ENCODE measurements around the gene KRTAP3-1. TPM values are rescaled to one million over a fixed set of nuclear protein-coding genes. Genes with fewer than 3 reads are reported as not detected.

The KRTAP3-1 gene
- not detected in 2 replicates for total RNA-seq

GRCh38 chr17:41008811-41009210, at the start of gene KRTAP3-1:
KRTAP3-1 (minus strand) TSS chr17:41009128; CDS start chr17:41009074, 54 bp downstream.

GRCh38 chr17:41055130-41055529, 46.2 kb upstream of the KRTAP3-1 start, which contains the start of gene KRTAP2-2:
KRTAP2-2 (minus strand) TSS chr17:41055230; CDS start chr17:41055211, 19 bp downstream.

DNA sequence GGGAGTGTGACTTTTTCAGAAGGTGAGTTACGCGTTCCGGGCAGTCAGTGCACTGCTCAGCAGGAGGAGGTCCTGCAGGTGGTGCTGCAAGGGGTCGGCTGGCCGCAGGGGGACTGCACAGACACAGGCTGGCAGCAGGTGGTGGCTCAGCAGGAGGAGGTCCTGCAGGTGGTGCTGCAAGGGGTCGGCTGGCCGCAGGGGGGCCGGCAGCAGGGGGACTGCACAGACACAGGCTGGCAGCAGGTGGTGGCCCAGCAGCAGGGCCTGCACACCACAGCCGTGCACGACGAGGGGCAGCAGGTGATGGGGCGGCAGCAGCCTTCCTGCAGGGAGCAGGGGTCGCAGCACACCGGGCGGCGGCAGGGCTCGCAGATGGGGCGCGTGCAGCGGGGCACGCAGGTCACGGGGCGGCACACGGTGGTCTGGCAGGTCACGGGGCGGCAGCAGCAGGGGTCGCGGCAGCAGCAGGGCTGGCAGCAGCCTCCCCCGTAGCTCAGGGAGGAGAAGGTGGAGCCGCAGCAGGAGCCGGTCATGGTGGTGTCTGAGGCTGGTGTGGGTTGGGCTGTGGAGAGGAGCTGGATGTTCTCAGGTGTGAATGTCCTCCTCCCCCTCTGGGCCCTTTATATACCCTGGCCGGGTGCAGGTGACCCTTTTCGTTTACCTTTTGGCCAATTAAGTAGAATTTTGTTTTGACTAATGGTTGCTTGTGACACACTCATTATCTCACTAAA, 38.0 kb upstream of the KRTAP3-1 start, which contains the start of gene KRTAP2-1:
Gene KRTAP2-1 (minus strand): TSS at position 582 of the 731 bp plus-strand sequence. CDS start 49 bp downstream, at position 533.

DNA sequence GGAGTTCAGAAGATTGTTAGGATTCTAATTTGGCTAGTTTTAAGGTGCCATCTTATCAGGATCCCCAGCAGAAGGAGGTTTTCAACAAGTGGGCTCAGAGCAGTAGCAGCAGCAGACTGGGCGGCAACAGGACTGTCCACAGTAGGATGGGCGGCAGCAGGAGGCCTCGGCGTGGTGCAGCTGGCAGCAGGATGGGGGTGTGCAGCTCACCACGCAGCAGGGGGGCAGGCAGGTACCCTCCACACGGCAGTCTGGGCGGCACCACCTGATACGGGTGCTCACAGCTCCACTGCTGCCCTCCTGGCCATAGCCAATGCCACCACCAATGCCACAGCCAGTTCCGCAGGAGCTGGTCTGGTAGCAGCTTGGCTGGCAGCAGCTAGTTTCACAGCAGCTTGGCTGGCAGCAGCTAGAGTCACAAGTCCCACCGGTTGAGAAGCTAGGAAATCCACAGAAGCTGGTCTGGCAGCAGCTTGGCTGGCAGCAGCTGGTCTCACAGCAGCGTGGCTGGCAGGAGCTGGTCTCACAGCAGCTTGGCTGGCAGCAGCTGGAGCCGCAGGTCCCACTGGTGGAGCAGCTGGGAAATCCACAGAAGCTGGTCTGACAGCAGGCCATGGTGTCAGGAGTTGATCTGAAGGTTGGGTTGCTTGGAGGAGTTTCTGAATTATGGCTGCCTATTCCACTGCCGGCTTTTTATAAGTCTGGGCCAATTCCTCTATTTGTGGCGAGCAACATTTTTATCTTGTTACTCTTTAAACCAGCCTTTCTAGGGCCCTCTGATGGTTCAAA, 32.0 kb upstream of the KRTAP3-1 start, which contains the start of gene KRTAP1-1:
Gene KRTAP1-1 (minus strand): TSS at position 668 of the 789 bp plus-strand sequence. CDS start 53 bp downstream, at position 615.

DNA sequence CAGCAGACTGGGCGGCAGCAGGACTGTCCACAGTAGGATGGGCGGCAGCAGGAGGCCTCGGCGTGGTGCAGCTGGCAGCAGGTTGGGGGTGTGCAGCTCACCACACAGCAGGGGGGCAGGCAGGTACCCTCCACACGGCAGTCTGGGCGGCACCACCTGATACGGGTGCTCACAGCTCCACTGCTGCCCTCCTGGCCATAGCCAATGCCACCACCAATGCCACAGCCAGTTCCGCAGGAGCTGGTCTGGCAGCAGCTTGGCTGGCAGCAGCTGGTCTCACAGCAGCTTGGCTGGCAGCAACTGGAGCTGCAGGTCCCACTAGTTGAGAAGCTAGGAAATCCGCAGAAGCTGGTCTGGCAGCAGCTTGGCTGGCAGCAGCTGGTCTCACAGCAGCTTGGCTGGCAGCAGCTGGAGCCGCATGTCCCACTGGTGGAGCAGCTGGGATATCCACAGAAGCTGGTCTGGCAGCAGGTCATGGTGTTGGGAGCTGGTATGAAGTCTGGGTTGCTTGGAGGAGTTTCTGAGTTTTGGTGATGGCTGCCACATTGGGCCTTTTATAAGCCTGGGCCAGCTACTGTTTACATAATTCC, 25.5 kb upstream of the KRTAP3-1 start, which contains the start of gene KRTAP1-3:
Gene KRTAP1-3 (minus strand): TSS at position 529 of the 590 bp plus-strand sequence. CDS start 53 bp downstream, at position 476.

GRCh38 chr17:41029633-41030245, 20.8 kb upstream of the KRTAP3-1 start, which contains the start of gene KRTAP1-4:
KRTAP1-4 (minus strand) TSS chr17:41030195; CDS start chr17:41030078, 117 bp downstream.

DNA sequence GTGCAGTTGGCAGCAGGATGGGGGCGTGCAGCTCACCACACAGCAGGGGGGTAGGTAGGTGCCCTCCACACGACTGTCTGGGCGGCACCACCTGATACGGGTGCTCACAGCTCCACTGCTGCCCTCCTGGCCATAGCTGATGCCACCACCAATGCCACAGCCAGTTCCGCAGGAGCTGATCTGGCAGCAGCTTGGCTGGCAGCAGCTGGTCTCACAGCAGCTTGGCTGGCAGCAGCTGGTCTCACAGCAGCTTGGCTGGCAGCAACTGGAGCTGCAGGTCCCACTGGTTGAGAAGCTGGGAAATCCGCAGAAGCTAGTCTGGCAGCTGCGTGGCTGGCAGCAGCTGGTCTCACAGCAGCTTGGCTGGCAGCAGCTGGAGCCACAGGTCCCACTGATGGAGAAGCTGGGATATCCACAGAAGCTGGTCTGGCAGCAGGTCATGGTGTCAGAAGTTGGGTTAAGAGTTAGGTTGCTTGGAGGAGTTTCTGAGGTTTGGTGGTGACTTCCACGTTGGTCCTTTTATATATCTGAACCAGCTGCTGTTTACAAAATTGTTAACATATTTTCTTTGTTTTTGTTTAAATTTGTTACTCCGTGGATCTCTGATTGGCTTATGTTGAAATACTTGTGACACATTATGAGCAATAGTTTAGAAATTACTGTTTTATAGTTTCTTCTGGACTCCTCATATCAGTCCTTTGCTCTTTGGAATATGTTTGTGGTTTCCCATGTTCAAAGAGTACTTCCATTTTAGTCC, 18.0 kb upstream of the KRTAP3-1 start, which contains the start of gene KRTAP1-5:
Gene KRTAP1-5 (minus strand): TSS at position 494 of the 757 bp plus-strand sequence. CDS start 53 bp downstream, at position 441.

GRCh38 chr17:40999563-40999962, 9.4 kb downstream of the KRTAP3-1 start, which contains the start of gene KRTAP3-2:
KRTAP3-2 (minus strand) TSS chr17:40999906; CDS start chr17:40999853, 53 bp downstream.

GRCh38 chr17:40993839-40994238, 15.1 kb downstream of the KRTAP3-1 start, which contains the start of gene KRTAP3-3:
KRTAP3-3 (minus strand) TSS chr17:40994164; CDS start chr17:40994097, 67 bp downstream.

DNA sequence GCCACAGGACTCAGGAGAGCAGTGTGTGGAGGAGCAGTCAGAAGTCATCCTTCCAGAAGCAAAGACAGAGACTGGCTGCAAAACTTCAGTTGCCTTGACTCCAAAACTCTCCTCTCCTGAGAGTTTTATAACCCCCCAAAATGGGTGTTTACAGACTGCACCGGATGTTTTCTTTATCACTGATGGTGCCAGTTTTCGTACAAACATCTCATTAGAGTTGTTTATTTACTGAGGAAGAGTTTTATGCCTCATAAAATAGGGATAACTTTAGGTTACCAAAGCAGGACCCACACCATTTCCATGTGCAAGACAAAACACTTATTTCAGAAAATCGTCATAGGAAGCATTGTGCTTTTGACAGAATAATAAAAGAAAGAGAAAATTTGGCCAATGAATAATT, 24.7 kb downstream of the KRTAP3-1 start, which contains the start of gene KRT40:
Gene KRT40 (minus strand): TSS at position 101 of the 400 bp plus-strand sequence. CDS start 53 bp downstream, at position 48.

DNA sequence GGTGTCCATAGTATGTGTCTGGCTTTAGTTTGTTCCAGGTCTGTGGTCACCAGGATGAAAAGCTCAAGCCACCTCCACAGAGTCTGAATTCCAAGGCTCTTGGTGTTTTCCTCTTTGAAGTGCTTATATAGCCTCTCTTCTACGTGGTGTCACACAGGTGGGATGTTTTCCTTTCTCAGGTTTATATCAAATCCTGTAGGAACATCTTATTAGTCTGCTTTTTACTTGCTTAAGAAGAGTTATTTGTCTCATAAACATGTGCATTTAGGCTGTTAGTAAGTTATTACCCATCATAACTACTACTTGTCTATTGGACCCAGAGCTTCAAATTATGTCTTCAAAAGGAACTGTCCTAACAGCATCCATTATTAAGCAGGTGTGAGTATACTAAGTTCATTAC, 42.1 kb downstream of the KRTAP3-1 start, which contains the start of gene KRT39:
Gene KRT39 (minus strand): TSS at position 101 of the 400 bp plus-strand sequence. CDS start 92 bp downstream, at position 9.

Other genes with a start within 250 kb of the KRTAP3-1 start
- not detected in 2 replicates for gene KRT26, start 236.9 kb downstream of the KRTAP3-1 start, total RNA-seq
- 0.51 TPM in 1 of 2 replicates, not detected in the other for gene KRT27, start 226.6 kb downstream of the KRTAP3-1 start, total RNA-seq
- 0.51 TPM in 1 of 2 replicates, not detected in the other for gene KRT28, start 209.2 kb downstream of the KRTAP3-1 start, total RNA-seq
- gene KRT10, start 186.5 kb downstream of the KRTAP3-1 start, total RNA-seq, result 10.3 and 49.9 TPM in 2 replicates
- gene KRT12, start 141.9 kb downstream of the KRTAP3-1 start, total RNA-seq, result 0.13 TPM in 1 of 2 replicates, not detected in the other
- under 0.01 TPM in 1 of 2 replicates, not detected in the other for gene KRT20, start 123.9 kb downstream of the KRTAP3-1 start, total RNA-seq
- gene KRT23, start 71.5 kb downstream of the KRTAP3-1 start, total RNA-seq, result 0.76 TPM in 1 of 2 replicates, not detected in the other
- not detected in 2 replicates for gene KRT39, start 42.2 kb downstream of the KRTAP3-1 start, total RNA-seq
- not detected in 2 replicates for gene KRT40, start 24.8 kb downstream of the KRTAP3-1 start, total RNA-seq
- gene KRTAP3-3, start 15.0 kb downstream of the KRTAP3-1 start, total RNA-seq, result not detected in 2 replicates
- gene KRTAP3-2, start 9.2 kb downstream of the KRTAP3-1 start, total RNA-seq, result not detected in 2 replicates
- not detected in 2 replicates for gene KRTAP1-5, start 18.1 kb upstream of the KRTAP3-1 start, total RNA-seq
- not detected in 2 replicates for gene KRTAP1-4, start 21.1 kb upstream of the KRTAP3-1 start, total RNA-seq
- not detected in 2 replicates for gene KRTAP1-3, start 25.7 kb upstream of the KRTAP3-1 start, total RNA-seq
- not detected in 2 replicates for gene KRTAP1-1, start 32.3 kb upstream of the KRTAP3-1 start, total RNA-seq
- gene KRTAP2-1, start 38.2 kb upstream of the KRTAP3-1 start, total RNA-seq, result not detected in 2 replicates
- not detected in 2 replicates for gene KRTAP2-2, start 46.1 kb upstream of the KRTAP3-1 start, total RNA-seq
- 0.13 and 2.6 TPM in 2 replicates for gene KRTAP2-3, start 51.0 kb upstream of the KRTAP3-1 start, total RNA-seq
- not detected in 2 replicates for gene KRTAP2-4, start 56.8 kb upstream of the KRTAP3-1 start, total RNA-seq
- gene KRTAP4-7, start 75.0 kb upstream of the KRTAP3-1 start, total RNA-seq, result not detected in 2 replicates
- gene KRTAP4-8, start 89.0 kb upstream of the KRTAP3-1 start, total RNA-seq, result not detected in 2 replicates
- gene KRTAP4-16, start 93.1 kb upstream of the KRTAP3-1 start, total RNA-seq, result not detected in 2 replicates
- not detected in 2 replicates for gene KRTAP4-9, start 96.3 kb upstream of the KRTAP3-1 start, total RNA-seq
- not detected in 2 replicates for gene KRTAP4-11, start 109.2 kb upstream of the KRTAP3-1 start, total RNA-seq
- gene KRTAP4-12, start 115.1 kb upstream of the KRTAP3-1 start, total RNA-seq, result not detected in 2 replicates
- not detected in 2 replicates for gene KRTAP4-6, start 131.4 kb upstream of the KRTAP3-1 start, total RNA-seq
- not detected in 2 replicates for gene KRTAP4-5, start 140.7 kb upstream of the KRTAP3-1 start, total RNA-seq
- gene KRTAP4-4, start 151.6 kb upstream of the KRTAP3-1 start, total RNA-seq, result not detected in 2 replicates
- not detected in 2 replicates for gene KRTAP4-3, start 159.1 kb upstream of the KRTAP3-1 start, total RNA-seq
- gene KRTAP4-2, start 169.1 kb upstream of the KRTAP3-1 start, total RNA-seq, result not detected in 2 replicates
- gene KRTAP4-1, start 175.8 kb upstream of the KRTAP3-1 start, total RNA-seq, result not detected in 2 replicates
- gene KRTAP9-1, start 180.8 kb upstream of the KRTAP3-1 start, total RNA-seq, result not detected in 2 replicates
- not detected in 2 replicates for gene KRTAP9-2, start 217.5 kb upstream of the KRTAP3-1 start, total RNA-seq
- not detected in 2 replicates for gene KRTAP9-3, start 223.3 kb upstream of the KRTAP3-1 start, total RNA-seq
- not detected in 2 replicates for gene KRTAP9-8, start 228.9 kb upstream of the KRTAP3-1 start, total RNA-seq
- gene KRTAP9-4, start 240.6 kb upstream of the KRTAP3-1 start, total RNA-seq, result not detected in 2 replicates
- not detected in 2 replicates for gene KRTAP9-9, start 246.3 kb upstream of the KRTAP3-1 start, total RNA-seq